HG03432 (cell line): Measurements from ENCODE around the gene LAMA5.

Experiments used
- ATAC-seq: cut with Tn5 transposase; IDR thresholded peaks from one replicate; pipeline ENCODE4 v1.9.1; 2021; ENCODE audit warnings: mild to moderate bottlenecking, moderate library complexity; ENCODE audit not compliant: unreplicated experiment

LAMA5 gene

DNA sequence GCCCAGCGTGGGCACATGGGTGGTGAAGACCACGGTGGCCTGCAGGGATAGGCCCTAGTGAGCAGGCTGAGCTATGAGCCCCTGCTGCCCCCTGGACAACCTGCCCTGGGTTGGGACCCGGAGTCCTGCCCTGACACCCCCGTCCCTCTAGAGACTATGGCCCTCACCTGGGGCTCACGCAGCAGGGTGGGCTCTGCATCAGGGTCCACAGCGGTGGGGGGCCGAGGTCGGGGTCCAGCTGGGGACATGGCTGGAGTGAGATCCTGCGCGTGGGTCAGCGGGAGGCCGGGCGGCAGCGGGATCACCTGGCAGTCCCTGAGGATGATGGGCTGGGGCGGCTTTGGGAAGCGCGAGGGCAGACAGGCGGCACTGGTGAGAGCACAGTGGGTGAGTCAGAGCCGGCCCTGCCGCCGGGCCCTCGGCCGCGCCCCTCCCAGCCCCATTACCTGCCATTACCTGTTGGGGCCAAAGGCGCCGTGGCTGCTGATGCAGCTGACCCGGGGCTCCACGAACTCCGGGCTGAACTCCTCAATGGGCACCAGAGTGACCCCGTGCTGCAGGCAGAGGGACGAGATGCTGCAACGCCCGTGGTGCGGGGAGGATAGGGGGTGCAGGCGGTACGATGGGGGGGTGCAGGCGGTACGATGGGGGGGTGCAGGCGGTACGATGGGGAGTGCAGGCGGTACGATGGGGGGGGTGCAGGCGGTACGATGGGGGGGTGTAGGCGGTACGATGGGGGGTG, 36.4 kb downstream of the LAMA5 start:
- no peak for ATAC-seq

DNA sequence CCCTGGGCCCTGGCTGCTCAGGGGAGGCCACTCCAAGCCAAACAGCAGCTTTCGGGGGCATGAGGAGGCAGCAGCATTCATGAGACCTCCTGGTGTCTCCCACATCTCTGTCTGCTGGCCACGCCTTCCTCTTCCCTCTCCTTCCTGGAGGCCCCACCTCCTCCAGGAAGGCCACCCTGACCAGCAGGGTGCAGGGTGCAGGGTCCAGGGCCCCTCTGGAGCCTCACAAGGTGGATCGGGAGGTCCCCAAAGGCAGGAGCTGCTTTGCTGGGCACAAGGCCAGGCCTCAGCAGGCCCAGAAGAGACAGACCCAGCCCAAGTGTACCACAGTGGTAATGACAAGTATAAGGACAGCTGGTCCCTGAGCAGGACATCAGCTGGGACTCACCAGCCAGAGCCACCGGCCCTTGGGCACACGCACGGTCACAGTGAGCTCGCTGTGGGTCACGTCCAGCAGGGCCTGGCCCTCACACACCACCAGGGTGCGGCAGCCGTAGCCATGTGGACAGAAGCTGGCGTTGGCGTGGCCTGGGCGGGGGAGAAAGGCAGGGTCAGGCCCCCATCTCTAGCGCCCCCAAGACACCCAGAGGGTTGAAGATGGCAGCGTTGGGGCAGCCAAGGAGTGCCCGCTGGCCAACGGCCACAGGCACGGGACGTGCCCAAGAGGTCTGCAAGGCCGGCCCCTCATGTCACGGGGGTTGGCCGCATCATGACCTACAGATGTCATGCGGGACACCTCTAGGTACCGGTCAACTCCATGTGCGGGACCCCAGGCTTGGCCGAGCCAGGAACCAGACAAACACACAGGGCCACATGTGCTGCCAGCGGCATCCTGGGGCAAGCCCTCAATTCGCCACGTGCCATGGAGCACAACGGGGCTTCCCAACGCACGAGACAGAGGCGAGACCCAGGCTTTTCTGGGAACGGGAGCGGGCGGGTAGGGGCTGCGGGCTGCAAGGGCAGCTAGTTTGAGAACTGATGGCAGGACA, 37.4 kb downstream of the LAMA5 start:
- ATAC-seq = no peak

DNA sequence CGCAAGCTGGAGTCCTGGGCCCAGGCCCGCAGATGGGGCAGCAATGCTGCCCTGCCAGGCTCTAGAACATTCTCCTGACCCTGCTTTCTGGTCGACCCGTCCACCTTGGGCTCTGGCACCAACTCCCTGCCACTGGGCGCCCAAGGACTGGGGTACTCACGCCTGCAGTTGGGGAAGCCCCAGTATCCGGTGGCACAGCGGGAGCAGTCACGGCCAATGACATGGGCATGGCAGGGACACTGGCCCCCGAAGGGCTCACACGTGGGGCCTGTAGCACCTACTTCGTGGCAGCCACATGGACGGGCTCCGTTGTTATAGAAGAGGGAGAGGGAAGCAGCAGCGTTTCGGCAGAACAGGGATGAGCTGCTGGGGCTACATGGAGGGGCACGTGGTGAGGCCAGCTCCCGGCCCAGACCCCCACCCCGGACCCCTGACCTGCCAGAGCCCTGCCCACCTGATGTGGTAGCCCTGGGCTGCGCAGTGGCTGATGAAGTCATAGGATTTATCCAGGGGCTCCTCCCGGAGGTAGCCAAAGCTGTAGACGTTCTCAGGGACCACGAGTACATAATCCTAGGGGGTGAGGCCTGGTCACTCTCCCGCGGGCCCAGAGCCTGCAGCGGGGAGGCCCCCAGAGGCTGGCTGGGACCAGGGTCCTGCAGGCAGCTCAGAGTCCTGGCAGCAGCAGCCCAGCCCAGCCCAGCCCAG, 38.3 kb downstream of the LAMA5 start:
- ATAC-seq = no peak

DNA sequence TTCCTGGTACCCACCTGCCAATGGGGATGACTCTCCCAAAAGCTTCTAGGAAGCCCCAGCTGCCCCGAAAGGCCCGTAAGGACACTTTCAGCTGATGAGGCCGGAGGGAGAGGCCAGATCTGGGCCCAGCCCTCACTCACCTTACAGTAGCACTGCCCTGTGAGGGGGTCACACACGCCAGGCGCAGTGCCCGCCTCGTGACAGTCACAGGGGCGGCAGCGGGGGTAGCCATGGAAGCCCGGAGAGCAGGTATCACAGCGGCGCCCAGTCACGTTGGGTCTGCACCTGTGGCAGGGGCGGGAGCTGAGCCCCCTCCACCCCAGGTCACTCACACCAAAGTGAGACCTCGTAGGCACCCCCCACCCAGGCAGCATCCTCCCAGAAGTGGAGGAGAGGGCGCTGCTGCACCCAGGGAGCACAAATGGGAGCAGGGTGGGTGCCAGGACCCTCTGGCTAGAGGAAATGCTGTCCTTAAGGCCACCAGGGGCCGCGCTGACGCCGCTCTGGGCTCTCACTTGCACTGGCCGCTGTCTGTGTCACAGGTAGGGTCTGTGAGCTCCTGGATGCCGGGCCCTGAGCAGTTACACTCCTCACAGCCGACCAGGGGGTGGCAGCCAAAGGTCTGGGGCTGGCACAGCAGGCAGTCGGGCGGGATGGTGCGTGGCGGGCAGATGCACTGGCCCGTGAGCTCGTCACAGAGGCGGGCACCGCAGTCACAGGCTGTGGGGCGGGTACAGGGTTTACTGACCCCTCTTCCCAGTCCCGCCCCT, 39.2 kb downstream of the LAMA5 start:
- ATAC-seq = no peak

DNA sequence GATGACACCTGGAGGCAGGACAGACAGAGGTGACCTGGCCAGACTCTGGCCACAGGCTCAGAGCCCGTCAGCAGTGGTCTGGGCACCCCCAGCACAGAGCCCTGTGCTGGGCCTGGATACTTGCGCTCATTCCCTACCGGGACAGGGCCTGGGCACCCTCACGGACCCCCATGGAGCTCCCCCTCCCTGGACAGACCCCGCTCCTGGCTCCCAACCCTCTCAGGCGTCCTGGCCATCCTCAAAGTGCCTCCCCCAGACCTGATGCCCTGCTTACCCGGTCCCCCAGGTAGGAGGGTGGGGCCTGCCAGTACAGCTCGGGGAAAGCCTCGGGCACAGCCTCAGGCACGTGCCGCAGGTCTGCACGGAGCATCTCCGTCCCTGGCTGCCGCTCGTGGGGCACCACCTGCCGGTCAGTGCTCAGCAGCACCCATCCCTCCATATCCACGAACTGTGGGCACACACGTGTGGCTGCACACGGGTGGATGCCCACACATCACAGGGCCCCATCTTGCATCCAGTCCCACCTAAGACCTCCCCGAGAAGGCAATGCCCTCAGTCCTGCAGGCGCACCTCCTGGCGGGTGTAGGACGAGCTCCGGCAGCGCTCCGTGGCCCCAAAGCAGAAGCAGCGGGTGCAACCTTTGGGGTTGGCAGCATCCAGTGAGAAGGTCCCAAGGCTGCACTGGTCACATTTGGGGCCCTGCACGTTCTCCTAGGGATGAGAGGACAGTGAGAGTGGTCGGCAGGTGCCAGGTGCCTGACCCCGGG, 40.0 kb downstream of the LAMA5 start:
- ATAC-seq = no peak

DNA sequence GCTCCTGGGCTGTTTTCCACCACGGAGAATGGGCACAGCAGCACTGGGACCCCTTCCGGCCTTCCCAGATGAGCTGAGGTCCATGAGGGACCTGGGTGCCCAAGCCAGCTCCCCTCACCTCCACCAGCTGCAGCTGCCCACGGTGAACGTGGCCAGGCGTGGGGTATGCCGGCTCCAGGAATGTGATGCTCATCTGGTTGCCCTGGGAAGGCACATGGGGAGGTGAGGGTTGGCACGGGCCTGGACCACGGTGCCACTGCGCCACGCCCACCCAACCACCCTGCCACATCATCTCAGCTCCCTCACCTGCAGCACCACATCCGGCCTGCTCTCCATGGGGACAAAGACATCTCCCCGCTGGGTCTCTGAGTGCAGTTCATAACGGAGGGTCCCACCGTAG, 40.6 kb downstream of the LAMA5 start:
- no peak for ATAC-seq

DNA sequence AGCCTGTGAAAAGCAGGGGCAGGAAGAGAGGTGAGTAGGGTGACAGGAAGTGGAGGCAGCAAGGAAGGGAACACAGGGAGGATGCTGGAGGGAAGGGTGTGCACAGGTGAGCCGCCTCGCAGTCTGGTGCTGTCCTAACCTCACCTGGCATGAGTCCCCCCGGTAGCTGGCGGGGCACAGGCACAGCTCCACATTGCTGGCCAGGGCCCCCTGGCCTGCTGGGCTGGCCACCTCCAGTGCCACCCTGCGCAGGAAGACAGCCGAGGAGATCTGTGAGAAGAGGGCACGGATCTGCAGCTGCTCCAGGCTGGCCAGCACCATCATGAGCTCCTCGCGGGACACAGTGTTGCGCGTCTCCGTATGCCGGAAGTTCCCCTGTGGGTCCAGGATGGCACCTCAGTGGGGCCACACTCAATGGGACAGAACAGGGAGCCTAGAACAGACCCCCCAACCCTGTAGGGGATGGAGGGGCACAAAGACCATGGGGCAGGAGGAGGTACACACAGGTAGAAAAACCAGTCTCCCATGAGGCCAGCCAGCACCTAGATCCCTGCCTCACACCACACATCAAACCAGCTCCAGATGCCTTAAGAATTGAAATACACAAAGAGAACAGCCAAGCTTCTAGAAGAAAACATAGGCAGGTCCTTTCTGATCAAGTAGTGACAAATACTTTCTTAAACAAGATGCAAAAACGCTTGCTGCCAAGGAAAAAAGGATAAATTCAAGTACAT, 41.8 kb downstream of the LAMA5 start:
- ATAC-seq = no peak

DNA sequence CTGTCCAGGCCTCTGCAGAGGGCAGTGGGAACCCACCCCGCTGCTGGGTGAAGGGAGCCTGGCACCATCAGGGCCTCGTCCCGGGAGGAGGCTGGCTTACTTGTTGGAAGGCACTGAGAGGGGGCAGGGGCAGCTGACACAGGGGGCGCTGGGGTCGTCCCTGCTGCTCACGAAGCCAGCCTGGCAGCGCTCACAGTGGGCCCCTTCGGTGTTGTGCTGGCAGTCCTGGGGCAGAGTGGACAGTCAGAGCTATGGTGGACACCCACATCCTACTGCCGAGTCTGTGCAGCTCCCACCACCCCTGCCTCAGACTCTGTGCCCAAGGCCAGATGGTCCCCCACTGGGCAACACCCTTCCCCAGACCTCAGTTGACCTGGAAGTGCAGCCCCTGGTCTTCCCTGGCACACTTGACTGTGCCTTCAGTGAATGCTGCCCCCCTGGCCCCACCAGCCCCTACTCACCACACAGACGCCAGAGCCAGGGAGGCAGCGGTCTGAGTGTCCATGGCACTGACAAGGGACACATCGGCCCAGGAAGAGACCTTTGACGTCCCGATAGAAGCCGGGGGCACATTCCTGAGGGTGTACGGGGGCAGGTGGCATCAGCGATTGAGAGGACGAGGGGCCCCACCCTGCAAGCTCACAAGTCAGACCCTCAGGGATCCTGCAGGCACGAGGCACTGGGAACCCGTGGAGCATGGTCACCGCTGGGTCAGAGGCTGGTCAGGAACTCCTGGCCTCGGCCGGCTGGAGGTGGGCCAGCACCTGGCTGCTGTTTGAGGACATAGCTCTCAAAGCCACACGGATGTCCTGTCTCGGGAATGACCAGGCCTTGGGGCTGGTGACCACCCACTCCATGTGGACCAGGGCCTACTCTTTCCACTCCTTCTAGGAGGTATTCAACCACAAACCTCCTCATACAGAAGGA, 42.9 kb downstream of the LAMA5 start:
- no peak for ATAC-seq

DNA sequence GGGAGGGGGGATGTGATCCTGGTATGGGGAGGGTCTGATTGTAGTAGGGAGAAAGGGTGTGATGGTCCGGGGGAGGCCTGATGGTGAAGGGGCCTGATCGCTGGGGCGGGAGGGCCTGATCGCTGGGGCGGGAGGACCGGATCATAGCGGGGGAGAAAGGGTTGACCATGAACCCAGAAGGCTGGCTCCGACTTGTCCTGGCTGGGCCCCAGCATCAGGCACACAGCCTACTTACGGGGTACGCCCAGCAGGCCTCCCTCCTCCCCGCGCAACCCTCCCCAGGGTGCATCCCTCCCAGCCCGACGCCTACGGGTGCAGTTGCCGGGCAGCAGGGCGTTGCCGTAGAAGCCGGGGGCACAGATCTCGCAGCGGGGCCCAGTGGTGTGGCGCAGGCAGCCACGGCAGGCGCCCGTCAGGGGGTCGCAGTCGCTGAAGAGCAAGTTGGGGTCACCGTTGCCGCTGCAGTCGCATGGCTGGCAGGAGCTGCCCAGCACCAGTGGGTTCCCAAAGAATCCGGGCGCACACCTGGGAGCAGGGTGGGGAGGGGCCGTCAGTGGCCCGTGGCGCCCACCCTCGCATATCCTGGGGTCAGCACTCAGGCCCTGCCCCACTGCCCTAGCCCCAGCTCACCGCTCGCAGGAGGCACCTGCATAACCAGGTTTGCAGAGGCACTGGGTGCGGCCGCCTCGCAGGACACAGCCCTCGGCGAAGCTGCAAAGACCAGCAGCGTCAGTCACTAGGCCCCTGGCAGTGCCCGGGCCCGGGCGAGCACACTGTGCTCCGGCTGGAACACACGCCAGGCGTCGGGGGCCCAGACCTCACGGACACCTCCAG, 43.7 kb downstream of the LAMA5 start:
- ATAC-seq = no peak

DNA sequence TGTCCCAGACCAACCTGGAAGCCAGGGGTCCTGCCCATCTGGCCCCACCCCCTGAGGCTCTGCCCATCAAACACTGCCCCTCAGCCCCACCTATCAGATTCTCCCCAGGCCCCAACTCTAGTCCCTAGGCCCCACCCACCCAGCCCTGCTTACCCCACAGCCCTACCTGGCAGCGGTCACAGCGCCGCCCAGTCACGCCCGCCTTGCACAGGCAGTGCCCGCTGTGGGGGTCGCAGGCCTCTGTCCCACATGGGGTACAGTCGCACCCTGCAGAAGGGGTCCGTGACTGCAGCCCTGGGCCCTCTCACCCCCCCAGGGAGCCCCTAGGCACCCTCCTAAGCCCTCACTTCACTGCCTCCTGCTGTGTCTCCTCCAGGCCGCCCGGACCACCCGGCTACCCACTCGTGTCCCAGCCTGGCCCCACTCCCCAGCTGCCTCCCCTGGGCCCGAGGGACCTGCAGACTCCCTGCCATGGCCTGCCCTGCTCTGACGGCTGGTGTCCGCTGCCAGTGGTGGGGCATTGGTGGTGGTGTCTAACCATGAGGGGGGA, 44.5 kb downstream of the LAMA5 start:
- no peak for ATAC-seq

DNA sequence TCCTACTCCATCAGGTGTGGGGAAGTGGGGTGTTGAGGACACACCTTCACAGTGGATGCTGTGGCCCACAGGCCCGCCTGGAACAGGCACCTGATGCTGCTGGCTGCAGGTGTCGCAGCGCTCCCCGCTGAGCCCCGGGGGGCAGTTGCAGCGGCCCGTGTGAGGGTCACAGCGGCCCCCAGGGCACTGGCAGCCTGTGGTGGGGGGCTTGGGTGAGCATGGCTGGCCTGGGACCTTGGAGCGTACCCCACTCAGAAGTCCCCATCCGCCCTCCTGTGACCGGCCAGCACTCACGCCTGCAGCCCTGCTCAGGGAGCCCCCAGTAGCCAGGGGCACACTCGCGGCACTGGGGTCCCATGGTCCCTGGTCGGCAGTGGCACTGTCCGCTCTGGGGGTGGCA, 45.1 kb downstream of the LAMA5 start:
- no peak for ATAC-seq

DNA sequence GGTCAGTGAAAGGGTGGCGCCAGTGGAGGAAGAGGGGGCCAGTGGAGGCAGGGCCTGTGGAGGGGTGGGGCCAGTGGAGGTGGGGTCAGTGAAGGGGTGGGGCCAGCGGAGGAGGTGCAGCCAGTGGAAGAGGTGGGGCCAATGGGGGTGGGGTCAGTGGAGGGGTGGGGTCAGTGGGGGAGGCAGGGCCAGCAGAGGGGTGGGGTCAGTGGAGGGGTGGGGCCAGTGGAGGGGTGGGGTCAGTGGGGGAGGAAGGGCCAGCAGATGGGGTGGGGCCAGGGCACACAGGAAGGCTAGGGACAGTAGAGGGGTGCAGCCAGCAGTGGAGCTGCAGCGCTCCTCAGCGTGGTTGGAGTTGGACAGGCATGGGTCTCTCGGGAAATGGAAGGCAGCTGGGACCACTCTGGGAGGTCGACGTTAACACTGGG, 45.6 kb downstream of the LAMA5 start:
- ATAC-seq = no peak

DNA sequence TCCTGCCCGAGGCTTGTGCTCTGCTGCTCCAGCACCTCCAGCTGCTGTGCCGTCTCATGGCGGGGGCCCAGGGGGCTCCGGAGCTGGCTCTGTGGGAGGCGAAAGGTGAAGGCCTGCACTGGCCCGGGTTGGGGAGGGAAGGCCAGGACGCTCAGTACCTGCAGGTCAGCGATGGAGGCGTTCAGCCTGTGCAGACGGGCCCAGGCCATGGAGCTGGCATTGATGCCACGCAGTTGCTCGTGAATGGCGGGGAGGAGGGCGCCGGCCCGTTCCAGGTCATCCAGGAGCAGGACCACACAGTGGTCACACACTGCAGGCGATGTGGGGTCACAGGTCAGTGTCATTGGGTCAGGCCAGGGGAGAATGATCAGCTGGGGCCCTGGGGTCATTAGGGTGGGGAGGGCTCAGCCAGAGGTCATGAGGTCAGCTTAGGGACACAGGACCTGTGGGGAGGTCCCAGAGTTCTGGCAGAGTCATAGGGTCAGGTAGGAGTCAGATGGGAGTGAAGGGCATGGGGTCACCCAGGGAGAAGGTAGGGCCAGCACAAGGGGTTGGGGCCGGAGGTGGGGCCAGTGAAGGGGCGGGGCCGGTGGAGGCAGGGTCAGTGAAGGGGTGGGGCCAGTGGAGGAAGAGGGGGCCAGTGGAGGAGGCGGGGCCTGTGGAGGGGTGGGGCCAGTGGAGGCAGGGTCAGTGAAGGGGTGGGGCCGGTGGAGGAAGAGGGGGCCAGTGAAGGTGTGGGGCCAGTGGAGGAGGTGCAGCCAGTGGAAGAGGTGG, 46.3 kb downstream of the LAMA5 start:
- ATAC-seq = no peak

DNA sequence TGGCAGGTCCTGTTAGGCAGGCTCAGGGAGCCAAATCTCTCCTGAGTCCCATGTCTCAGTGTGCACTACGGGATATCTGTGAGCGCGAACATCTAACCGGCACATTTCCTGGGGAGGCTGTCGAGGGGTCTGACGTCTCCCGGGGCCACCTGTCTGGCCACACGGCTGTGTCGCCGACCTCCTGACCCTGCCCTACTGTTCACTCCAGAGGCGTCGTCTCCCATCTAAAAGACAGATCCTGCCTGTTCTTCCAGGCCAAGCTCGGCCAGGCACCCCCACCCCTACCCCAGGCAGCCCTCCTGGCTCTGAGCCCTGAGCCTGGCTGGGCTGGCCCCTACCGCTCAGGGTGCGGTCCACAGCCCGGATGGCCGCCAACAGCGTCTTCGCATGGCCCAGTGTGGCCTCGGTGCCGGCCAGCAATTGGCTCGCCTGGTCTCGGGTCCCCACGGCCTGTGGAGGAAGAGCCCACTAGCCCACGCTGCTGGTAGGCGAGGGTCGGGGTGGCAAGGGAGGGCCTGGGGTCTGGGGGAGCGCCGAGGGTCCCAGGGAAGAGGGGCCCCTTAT, 47.7 kb downstream of the LAMA5 start:
- ATAC-seq = no peak

DNA sequence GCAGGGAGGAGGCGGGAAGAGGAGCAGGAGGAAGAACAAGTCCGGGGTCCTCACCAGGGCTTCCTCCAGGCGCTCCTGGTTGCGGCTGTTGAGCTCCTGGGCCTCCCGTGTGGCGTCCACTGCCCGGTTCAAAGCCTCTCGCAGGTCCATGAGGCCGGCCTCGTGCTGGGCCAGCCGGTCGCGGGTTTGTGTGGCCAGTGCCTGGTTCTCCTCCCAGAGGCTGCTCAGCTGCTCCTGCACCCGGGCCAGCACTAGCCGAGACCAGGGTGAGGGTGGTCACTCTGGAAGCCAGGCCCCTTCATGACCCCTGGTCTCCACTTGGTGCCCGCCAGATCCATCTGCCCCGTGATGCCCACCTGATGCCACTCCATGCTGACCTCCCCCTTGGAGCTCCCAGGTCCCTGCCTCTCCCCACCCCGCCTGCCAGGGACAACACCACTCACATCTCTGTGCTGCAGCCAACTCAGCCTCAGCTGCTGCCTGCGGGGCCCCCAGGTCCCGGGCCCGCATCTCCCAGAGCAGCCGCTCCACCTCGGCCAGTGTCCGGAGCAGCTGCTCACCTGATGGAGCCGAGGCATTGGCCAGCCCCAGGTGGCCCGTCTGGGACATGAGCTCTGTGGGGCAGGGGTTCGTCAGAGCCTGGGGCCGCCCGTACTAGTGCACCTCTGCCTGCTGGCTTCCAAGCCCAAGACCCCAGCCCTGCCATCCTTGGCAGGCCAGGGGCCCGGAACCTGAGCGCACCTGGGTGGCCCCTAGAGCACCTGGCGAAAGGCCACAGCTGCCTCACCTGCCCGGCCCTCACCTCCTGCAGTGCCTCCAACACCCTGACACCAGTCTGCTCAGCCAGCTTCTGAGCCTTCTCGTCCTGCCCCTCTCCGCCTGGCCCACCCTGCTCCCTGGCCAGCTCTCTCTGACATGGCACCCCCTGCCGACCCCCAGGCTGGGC, 48.4 kb downstream of the LAMA5 start:
- no peak for ATAC-seq
